ENCODE data around the gene RIMBP3C. TPM values are rescaled to one million over a fixed set of nuclear protein-coding genes. Genes with fewer than 3 reads are reported as not detected.
"Not testable (repeated sequence)": the region's sequence is repeated elsewhere in the genome, so short reads cannot be mapped to it uniquely, and the experiment has no call there.

The RIMBP3C gene
- total RNA-seq, 2 experiments from 2014 or later: 0.92 TPM; not detected in 1

DNA sequence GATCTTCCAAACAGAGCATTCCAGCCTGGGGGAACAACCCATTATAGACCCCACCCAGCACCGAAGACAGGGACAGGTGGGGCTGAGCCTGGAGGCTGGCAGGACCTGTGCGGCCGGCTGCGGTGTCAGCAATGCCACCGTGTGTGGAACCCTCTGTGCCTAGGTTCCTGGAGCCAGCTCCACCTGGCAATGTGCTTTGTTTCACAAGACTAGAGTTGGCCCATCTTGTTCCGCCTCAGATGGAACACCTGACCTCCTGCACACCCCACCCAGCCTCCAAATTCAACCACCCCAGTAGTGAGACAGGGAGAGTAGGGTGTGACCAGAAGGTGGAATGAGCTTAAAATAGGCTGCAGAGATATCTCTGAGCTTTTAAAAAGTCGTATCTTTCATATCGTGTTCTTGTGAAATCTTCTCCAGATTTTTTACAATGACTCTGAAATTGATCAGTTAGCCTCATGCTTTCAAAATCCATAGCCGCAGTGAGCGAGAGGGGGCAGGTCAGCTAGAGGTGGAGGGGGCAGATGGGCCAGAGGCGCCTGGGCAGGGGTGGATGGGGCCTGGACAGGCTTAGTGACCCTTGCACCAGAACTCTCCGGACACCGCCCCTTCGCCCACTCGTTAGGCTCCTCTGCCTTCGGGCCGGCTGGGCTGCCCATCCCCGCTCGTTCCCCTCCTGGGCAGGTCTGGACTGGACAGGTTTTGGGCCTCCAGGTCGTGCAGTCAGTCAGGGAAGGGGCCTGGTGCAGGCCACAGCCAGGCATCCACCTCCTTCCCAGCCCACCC, 18.2 kb downstream of the RIMBP3C start:
- H3K27ac Mint-ChIP-seq; CTCF ChIA-PET; DNase-seq; H3K36me3 Mint-ChIP-seq (ENCODE audit: low read depth); H3K4me3 Mint-ChIP-seq; H3K27me3 Mint-ChIP-seq; POLR2A ChIA-PET; H3K4me1 Mint-ChIP-seq; H3K9me3 Mint-ChIP-seq: not testable (repeated sequence)

DNA sequence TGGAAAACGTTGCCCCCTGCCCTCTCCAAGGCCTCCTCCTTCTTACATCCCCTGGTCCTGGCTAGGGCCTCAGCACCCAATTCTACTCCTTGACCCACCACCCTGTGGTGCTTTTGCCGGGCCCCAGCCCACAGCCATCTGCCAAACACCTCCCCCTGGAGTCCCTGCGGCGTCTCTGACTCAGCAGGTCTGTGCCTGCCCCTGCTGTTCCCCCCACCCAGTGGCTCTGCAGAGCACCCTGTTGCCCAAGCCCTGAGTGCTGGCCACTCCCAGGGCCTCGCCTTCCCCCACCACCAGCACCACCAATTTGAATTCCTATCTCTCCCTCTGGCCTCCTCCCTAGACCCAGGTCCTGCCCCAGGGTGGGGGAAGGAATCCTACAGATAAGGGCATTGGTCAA, 19.7 kb downstream of the RIMBP3C start:
- H3K4me3 Mint-ChIP-seq; H3K27me3 Mint-ChIP-seq; H3K36me3 Mint-ChIP-seq (ENCODE audit: low read depth); H3K9me3 Mint-ChIP-seq; DNase-seq; H3K4me1 Mint-ChIP-seq; CTCF ChIA-PET; POLR2A ChIA-PET; H3K27ac Mint-ChIP-seq: not testable (repeated sequence)

DNA sequence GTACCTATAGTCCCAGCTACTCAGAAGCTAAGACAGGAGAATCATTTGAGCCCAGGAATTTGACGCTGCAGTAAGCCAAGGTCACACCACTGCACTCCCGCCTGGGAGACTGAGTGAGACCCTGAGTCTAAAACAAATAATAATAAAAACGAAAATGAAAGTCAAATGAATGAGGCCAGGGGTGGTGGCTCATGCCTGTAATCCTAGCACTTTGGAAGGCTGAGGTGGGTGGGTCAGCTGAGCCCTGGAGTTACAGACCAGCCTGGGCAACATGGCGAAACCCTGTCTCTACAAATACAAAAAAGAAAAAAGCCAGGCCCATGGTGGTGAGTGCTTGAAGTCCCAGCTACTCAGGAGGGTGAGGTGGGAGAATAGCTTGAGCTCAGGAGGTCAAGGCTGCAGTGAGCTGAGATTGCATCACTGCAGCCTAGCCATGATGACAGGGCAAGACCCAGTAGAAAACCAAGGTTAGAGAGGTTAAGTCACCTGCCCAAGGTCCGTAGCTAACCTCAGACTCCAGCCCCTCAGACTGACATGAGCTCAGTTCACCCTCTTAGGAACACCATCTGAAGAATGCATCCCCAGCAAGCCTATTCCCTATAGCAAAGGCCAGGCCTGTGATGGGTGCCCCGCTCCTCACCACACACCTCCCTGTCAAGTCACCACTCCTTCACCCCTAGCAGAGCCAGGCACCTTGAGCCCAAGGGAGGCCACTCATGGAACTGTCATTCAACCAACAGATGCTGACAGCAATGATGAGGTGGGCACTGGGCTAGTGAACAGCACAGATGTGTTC, 24.4 kb downstream of the RIMBP3C start:
- H3K9me3 Mint-ChIP-seq; DNase-seq; H3K27me3 Mint-ChIP-seq; H3K4me3 Mint-ChIP-seq; CTCF ChIA-PET; H3K4me1 Mint-ChIP-seq; H3K36me3 Mint-ChIP-seq (ENCODE audit: low read depth); POLR2A ChIA-PET; H3K27ac Mint-ChIP-seq: not testable (repeated sequence)

DNA sequence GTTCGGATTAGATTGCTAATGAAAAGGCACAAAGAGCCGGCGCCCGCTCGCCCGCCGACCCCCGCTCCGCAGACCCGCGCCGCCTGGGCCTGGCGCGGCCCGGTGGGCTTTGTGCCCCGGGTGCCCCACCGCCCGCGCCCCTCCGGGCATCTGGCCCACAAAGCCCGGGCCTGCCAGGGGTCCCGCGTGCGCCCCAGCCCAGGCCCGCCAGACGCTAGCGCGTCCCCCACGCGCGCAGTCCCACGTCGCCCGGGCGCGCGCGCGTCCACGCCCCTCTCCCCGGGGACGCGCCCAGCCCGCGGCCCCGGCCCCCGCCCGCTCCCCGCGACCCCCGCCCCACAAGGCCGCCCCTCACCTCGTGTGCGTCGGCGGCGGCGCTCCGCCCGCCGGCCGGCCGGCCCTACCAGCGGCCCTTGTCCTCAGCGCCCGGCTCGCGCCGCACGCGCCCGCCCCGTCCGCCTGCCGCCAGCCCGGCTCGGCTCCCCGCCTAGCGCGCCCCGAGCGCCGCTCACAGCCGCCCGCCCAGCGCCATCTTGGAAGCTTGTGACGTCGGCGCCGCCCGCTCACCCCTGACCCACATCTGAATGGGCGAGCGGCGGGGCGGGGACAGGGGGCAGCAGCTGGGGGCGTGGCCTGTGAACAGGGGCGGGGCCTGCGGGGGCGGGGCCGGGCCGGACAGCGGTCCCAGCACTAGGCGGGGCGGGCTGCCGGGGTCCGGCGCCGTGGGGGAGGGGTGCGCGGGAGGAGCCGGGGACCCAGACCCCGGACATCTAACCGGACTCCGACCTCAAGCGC, 34.1 kb downstream of the RIMBP3C start:
- H3K36me3 Mint-ChIP-seq (ENCODE audit: low read depth); DNase-seq; POLR2A ChIA-PET; H3K27me3 Mint-ChIP-seq; CTCF ChIA-PET; H3K9me3 Mint-ChIP-seq; H3K4me3 Mint-ChIP-seq; H3K27ac Mint-ChIP-seq; H3K4me1 Mint-ChIP-seq: not testable (repeated sequence)

DNA sequence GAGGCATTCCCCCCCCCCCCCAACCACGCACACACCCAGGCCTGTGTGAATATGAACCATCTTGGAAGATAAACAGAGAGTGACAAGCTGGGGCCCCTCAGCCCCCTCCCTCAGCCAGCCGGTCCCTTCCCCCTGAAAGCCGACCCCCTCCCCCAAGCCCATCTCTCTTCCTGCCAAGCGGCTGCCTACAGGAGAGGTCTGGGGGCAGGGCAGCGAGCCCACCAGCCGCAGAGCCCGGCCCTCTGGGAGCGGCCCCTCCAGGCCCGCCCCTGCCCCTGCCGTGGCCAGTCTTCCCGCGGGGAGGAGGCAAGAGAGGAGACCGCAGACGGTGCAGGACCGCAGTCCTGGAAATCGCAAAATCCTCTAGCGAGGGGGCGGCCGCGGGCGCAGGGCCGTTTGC, 34.7 kb downstream of the RIMBP3C start:
- H3K9me3 Mint-ChIP-seq; POLR2A ChIA-PET; H3K27ac Mint-ChIP-seq; DNase-seq; H3K4me3 Mint-ChIP-seq; H3K27me3 Mint-ChIP-seq; CTCF ChIA-PET; H3K36me3 Mint-ChIP-seq (ENCODE audit: low read depth); H3K4me1 Mint-ChIP-seq: not testable (repeated sequence)

DNA sequence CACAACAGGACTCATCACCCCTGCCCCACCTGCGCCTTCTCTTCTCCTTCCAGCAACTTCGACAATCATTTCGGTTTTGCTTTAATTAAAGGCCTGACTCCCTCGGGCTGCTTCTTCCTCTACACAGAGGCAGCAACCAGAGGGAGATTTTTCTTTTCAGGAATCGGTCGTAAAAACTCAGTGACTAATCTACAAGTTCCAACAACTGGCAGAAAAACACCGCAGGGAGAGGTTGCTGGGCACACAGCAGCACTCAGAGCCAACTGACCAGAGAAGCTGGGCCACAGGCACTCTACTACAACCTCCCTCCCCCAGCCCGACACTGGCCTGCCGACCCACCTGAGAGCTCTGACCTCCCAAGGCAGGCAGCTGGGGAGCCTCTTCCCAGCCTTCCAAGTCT, 36.0 kb downstream of the RIMBP3C start:
- DNase-seq; H3K27ac Mint-ChIP-seq; H3K4me1 Mint-ChIP-seq; POLR2A ChIA-PET; H3K27me3 Mint-ChIP-seq; H3K36me3 Mint-ChIP-seq (ENCODE audit: low read depth); H3K9me3 Mint-ChIP-seq; H3K4me3 Mint-ChIP-seq; CTCF ChIA-PET: not testable (repeated sequence)

DNA sequence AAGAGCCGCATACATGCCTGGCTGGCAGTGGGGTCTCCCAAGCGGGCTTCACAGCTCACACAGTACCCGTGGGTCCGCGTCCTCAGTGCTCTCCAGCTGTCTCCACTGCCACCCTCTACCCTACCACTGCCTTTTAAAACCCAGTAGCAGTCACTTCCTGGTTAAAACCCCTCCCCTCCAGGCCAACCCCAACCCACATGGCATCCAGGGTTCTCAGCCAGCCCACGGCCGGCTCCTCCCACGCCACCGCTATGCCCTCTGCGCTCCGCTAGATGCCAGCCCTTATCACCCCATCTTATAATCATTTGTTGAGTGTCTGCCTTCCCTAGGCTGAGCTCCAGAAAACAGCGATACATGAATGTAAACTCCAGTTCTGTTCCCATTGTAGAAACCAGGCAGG, 37.1 kb downstream of the RIMBP3C start:
- H3K36me3 Mint-ChIP-seq (ENCODE audit: low read depth); DNase-seq; H3K4me3 Mint-ChIP-seq; H3K9me3 Mint-ChIP-seq; H3K27me3 Mint-ChIP-seq; H3K4me1 Mint-ChIP-seq; H3K27ac Mint-ChIP-seq; CTCF ChIA-PET; POLR2A ChIA-PET: not testable (repeated sequence)

DNA sequence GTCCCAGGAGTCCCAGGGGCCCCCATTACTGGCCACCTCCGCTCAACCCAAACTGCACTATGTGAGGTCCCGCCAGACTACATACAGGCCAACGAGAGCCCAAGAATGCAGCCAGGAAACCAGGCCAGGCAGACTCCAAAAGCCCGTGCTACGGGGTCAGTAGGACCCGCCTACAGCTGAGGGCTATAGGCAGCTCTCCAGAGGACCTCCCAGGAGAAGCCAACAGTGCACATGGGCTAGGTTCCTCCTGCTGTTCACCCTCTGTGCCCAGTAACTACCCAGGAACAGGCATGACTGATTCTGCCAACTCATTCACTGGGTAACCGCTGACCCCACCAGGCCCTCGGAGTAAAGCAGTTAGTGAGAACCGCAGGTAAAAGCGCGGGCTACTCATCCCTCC, 39.2 kb downstream of the RIMBP3C start:
- H3K9me3 Mint-ChIP-seq; H3K36me3 Mint-ChIP-seq (ENCODE audit: low read depth); H3K4me1 Mint-ChIP-seq; CTCF ChIA-PET; H3K4me3 Mint-ChIP-seq; DNase-seq; H3K27me3 Mint-ChIP-seq; POLR2A ChIA-PET; H3K27ac Mint-ChIP-seq: not testable (repeated sequence)

DNA sequence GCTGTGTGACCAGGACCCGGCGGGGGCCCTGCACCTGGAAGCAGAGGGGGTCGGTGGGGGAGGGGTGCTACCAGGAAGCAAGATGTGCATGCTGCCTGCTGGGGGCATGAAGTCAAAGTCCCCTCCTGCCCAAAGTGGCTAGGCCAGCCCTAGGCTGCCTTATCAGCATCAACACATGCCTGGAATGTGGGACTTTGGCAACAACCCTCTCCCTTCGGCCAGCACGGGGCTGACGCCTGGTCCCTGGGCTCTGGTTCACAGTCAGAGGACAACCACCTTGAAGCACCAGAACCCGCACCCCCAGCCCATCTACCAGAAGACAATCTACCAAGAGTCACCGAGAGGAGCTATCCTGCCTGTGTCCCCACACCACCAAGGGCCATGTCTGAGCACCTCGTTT, 40.9 kb downstream of the RIMBP3C start:
- H3K36me3 Mint-ChIP-seq (ENCODE audit: low read depth); POLR2A ChIA-PET: not testable (repeated sequence)

DNA sequence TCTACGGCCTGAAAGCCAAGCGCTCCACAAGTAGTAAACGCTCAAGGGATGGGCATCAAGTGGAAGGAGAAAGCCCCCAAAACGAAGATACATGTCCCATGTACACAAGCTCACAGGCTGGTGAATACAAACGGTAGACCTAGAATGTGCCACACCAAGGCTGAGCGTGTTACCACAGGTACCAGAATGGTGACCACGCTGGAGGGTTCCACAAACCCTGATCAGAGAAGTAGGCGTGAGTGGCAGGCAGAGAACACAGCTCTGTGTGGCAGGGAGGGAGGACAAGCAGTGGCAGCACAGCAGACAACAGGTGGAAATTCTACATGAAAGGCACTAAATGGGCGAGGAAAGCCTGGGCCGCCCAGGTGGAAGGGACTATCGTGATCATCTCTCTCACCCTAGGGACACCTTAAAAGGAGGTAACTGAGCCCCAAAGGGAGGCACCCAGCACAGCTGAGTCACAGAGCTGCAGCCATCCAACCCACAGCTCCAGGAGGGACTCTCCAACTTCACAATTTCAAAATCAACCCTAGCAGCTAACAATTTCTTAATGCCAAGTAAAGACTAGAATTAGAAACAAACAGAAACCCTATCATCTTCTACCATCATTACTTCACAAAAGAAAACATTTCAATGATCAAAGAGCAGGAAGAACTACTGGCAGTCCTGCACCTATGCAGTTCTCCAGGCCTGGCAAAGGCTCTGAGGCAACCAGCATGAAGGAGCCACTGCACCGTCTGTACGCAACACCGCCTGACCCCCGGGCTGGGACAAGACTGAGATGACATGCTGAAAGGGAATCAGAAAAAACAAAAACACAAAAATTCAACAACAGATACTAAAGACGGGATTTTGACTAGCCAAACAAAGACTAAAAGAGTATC, 51.4 kb downstream of the RIMBP3C start:
- H3K27ac Mint-ChIP-seq; H3K4me3 Mint-ChIP-seq; H3K36me3 Mint-ChIP-seq (ENCODE audit: low read depth); DNase-seq; H3K4me1 Mint-ChIP-seq; H3K27me3 Mint-ChIP-seq; POLR2A ChIA-PET; CTCF ChIA-PET; H3K9me3 Mint-ChIP-seq: not testable (repeated sequence)

More for the DNA sequence above, 40.9 kb downstream of the RIMBP3C start:
- DNase-seq, H3K27me3 Mint-ChIP-seq, H3K4me1 Mint-ChIP-seq, H3K9me3 Mint-ChIP-seq, CTCF ChIA-PET, H3K4me3 Mint-ChIP-seq, H3K27ac Mint-ChIP-seq: not testable (repeated sequence)

DNA sequence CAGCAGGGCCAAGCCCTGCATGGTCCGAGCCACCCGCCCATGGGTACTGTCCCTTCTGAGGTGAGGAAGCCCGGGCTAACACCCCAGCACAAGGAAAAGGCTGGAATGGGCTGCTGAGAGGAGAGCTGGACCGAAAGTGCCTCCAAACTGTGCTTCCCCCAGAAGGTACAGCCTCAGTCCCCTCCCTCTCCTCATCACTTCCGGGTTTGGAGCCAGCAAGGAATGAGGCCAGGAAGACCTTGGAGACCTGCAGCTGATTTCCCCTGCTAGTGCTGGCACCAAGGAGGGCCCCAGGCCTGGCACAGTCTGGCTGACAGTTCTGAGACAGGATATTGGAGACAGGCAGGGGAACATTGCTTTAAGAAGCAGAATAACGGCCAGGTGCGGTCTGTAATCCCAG, 52.8 kb downstream of the RIMBP3C start:
- CTCF ChIA-PET; DNase-seq; H3K4me1 Mint-ChIP-seq; H3K27ac Mint-ChIP-seq; H3K4me3 Mint-ChIP-seq; POLR2A ChIA-PET; H3K36me3 Mint-ChIP-seq (ENCODE audit: low read depth); H3K27me3 Mint-ChIP-seq; H3K9me3 Mint-ChIP-seq: not testable (repeated sequence)

DNA sequence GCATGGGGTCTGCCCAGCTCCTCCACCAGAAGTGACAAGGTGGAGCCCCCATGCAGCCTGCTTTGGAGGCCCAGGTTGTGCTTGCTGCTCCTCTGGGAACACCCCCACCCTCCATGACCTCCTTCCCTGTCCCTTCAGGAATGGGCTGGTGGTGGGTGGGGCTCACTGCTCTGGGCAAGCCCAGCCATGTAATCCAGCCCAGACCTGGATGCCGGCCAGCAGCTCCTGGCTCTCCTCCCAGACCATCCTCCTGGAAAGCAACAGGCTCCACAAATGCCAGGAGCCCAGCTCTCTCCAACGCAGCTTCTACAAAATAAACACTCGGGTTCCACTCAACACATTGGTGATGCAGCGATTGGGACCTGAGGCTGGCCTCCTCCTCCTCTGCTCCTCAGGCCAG, 53.3 kb downstream of the RIMBP3C start:
- H3K27ac Mint-ChIP-seq; H3K4me1 Mint-ChIP-seq; CTCF ChIA-PET; POLR2A ChIA-PET; H3K27me3 Mint-ChIP-seq; H3K9me3 Mint-ChIP-seq; DNase-seq; H3K4me3 Mint-ChIP-seq; H3K36me3 Mint-ChIP-seq (ENCODE audit: low read depth): not testable (repeated sequence)
